22Rv1 (cell line): Measurements from ENCODE around the gene ZNF785.

ENCODE experiments used
- H3K27ac ChIP-seq: fragments of 450-650 bp; 2 replicates; pipeline ENCODE4 v1.5.1; 2017
- ZFX ChIP-seq: fragments of 450-650 bp; IDR thresholded peaks from 2 replicates; pipeline ENCODE4 v1.6.1; 2017; ENCODE audit warnings: antibody characterized with exemption, borderline replicate concordance
- TF ChIP-seq, protein P1 (sequence below): fragments of 450-650 bp; IDR thresholded peaks from 2 replicates; pipeline ENCODE4 v1.5.1; 2017; ENCODE audit warnings: mild to moderate bottlenecking

Gene ZNF785

DNA sequence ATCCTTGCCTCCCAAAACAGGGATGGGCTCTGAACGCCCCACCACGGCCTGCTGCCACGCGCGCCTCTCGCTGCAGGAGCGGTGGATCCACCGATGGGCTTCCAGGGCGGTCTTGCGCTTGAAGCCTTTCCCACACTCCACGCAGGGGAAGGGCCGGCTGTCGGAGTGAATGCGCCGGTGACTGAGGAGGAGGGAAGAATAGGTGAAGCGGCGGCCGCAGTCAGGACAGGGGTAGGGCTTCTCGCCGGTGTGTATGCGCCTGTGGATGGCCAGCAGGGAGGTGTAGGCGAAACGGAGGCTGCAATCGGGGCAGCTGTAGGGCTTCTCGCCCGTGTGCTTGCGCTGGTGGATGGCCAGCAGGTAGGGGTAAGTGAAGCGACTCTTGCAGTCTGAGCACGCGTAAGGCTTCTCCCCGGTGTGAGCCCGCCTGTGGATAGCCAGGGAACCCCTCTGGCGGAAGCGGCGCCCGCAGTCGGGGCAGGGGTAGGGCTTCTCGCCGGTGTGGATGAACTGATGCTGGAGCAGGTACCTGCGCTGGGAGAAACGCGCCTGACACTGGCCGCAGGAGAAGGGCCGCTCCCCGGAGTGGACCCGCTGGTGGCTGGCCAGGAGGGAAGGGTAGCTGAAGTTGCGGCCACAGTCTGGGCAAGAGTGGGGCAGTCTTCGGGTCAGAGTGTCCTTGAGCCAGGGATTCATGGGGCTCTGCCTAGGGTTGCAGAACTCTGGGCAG lies 2.7 kb downstream of the ZNF785 start:
- no peak overlapping the region for H3K27ac ChIP-seq
- no peak for TF ChIP-seq ZFX
- TF ChIP-seq, protein P1, sequence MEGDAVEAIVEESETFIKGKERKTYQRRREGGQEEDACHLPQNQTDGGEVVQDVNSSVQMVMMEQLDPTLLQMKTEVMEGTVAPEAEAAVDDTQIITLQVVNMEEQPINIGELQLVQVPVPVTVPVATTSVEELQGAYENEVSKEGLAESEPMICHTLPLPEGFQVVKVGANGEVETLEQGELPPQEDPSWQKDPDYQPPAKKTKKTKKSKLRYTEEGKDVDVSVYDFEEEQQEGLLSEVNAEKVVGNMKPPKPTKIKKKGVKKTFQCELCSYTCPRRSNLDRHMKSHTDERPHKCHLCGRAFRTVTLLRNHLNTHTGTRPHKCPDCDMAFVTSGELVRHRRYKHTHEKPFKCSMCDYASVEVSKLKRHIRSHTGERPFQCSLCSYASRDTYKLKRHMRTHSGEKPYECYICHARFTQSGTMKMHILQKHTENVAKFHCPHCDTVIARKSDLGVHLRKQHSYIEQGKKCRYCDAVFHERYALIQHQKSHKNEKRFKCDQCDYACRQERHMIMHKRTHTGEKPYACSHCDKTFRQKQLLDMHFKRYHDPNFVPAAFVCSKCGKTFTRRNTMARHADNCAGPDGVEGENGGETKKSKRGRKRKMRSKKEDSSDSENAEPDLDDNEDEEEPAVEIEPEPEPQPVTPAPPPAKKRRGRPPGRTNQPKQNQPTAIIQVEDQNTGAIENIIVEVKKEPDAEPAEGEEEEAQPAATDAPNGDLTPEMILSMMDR: no peak

DNA sequence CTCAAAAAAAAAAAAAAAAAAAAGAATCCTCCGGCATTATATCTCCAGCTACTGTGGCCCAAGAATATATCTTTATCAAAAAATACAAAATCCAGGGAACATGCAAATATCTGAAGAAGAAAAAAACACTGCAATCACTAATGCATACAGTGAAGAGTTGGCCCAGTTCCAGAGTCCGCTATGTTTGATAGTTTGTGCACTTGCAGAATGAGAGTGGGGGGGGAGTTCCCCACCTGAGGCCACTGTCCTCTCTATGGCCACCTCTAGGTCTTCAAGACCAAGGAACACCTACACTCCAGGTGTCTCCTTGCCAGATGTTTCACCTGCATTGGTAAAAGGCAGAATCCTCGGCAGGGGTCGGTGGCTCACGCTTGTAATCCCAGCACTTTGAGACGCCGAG lies 4.0 kb downstream of the ZNF785 start:
- TF ChIP-seq, protein P1: no peak
- no peak for TF ChIP-seq ZFX
- no peak overlapping the region for H3K27ac ChIP-seq

DNA sequence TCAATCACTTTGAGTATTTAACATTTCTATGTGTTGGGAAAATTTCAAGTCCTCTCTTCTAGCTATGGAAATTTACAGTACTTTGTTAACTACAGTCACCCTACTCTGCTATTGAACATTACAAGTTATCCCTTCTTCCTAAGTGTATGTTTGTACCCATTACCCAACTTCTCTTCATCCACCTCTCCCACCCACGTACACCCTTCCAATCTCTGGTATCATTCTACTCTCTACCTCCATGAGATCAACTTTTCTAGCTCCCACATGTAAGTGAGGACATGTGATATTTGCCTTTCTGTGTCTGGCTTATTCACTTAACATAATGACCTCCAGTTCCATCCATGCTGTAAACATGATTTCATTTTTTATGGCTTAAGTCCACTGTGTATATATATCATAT lies 10.8 kb downstream of the ZNF785 start:
- H3K27ac ChIP-seq: no peak overlapping the region
- no peak for TF ChIP-seq ZFX
- TF ChIP-seq, protein P1: no peak

- no peak for TF ChIP-seq ZFX
- TF ChIP-seq, protein P1: no peak
These were observed 13.8 kb downstream of the ZNF785 start, which contains the start of gene ZNF688 for GRCh38 chr16:30571445-30572322. TSS of gene ZNF688 (minus strand) at chr16:30571714. CDS start at chr16:30571629, 85 bp downstream.

DNA sequence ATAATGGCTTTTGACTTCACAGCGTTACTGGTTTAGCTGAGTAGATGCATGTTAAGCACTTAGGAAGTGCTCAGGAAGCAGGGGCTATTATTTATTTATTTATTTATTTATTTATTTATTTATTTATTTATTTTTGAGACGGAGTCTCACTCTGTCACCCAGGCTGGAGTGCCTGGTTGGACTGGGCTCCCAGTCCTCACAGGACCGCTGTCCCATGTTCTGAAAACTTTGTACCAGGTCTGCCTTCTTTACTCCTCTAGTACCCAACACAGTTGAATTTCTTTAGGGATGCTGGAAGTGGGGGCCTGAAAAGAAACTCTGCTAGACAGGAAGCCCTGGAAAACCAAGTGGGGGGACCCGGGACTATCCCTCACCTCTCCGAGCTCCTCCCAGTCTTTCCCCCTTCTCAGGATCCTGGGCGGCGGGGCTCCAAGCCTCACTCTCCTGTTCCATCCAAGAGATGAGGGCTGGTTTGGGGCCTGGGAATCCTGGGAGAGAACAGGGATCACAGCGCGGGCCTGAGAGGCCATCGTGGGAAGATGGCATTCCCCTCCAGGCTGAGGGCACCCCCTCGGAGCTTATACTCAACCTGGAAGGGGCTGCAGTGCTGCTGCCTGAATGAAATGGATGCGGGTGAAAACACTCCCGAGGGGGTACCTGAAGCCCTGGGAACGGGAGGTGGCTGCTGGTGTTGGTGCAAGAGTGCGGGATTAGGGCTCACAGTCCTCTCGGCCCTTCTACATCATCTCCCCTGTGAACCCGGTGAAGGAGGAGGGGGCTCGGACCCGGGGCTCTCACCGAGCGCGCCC lies 14.7 kb downstream of the ZNF785 start:
- TF ChIP-seq, protein P1: no peak
- no peak for TF ChIP-seq ZFX
- peak overlapping the region; percentile 89 for H3K27ac ChIP-seq

More at GRCh38 chr16:30571445-30572322, 13.8 kb downstream of the ZNF785 start, which contains the start of gene ZNF688:
- H3K27ac ChIP-seq: peak within 1 kb of the TSS; percentile 89

DNA sequence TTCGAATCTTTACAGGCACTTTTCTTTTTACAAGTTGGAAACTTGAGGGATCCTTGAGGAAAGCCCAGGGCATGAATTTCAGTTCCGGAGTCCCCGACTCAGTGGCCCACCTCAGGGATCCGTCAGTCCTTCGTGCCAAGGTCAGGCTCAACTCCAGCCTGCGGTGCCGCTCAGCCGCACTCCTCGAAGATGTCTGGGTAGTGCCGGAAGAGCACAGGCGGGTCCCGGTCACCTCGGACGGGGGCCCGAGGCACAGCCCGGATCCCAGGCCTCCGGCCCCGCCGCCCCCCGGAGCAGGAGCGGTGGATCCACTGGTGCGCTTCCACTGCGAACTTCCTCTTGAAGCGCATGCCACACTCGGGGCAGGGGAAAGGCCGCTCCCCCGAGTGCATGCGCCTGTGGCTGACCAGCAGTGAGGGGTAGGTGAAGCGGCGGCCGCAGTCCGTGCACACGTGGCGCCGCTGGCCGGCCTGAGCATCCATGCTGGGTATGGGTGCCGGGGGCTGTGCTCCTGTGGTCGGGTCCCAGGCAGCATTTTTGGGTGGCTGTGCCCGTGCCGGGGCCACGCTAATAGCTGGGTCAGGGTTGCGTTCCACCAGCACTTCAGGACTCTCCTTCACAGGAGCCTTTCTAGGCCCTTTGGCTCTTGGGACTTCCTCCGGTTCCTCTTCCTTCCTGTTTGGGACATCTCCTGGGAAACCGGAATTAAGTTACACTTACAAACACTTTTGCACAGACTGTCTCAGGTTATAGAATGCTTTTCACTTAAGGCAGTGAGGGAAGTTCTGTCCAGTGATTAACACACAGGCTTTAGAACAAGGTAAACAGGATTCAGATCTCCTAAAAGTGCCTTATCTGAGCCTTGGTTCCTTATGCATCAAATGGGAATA lies 15.5 kb downstream of the ZNF785 start:
- no peak for TF ChIP-seq ZFX
- H3K27ac ChIP-seq: peak overlapping the region; percentile 89; the same call in 1 of the 2 replicates
